Right lobe of liver (tissue), 6 donors: ENCODE data around the gene TMEM205. TPM values are rescaled to one million over a fixed set of nuclear protein-coding genes. Genes with fewer than 3 reads are reported as not detected.
A peak's percentile ranks its signal among the peaks of the same experiment; 100 is the strongest.

ENCODE experiments used
- ATAC-seq, 4 donors: fragments of 200-7000 bp; cut with Tn5 transposase; one replicate each; pipeline ENCODE4 v1.9.1; 2020; ENCODE audit warnings: mild to moderate bottlenecking in 4 of 4, moderate library complexity in 4 of 4
- DNase-seq, 3 donors: peaks; one replicate each; pipeline ENCODE4 v3.0.0-alpha.2; 2020
- H3K27ac ChIP-seq, 3 donors: fragments of 200-600 bp; one replicate each; pipeline ENCODE4 v1.8.0; 2022
- H3K27me3 ChIP-seq, 2 donors: fragments of 200-600 bp; one replicate each; pipeline ENCODE4 v1.8.0; 2022
- H3K36me3 ChIP-seq, 4 donors: fragments of 200-600 bp; sonication (generic) in 1 of 4; one replicate each; pipeline versions ENCODE4 v1.5.1 to v1.8.0; 2017 to 2022; ENCODE audit warnings: control low read depth in 1 of 4
- H3K4me1 ChIP-seq, 4 donors: fragments of 200-600 bp; sonication (generic) in 1 of 4; one replicate each; pipeline versions ENCODE4 v1.5.1 to v1.8.0; 2017 to 2022; ENCODE audit warnings: control low read depth in 1 of 4
- H3K4me3 ChIP-seq, 3 donors: fragments of 200-600 bp; one replicate each; pipeline ENCODE4 v1.8.0; 2022
- H3K9me3 ChIP-seq, 4 donors: fragments of 200-600 bp; sonication (generic) in 1 of 4; one replicate each; pipeline versions ENCODE4 v1.5.1 to v1.8.0; 2017 to 2022; ENCODE audit warnings: control low read depth in 1 of 4
- POLR2A ChIP-seq: fragments of 450-650 bp; IDR thresholded peaks from one replicate; pipeline ENCODE4 v1.6.1; 2017; ENCODE audit warnings: antibody characterized with exemption, mild to moderate bottlenecking
- WGBS: methylation state at CpG from one replicate; pipeline ENCODE4 v1.1.6; 2018; ENCODE audit warnings: low coverage, low lambda C conversion rate; ENCODE audit not compliant: insufficient coverage; ENCODE audit errors: missing lambda C conversion rate; 5-methylcytosine and 5-hydroxymethylcytosine counted together
- intact Hi-C, 2 donors: fragments of 100-400 bp; cut with DNase I; formaldehyde crosslinking; loops; one replicate each; pipeline versions ENCODE4 v1.11.2 to v1.14.1; 2022
- total RNA-seq, 6 experiments: library from RNA; depleted of rRNA in 2 of 6; stranded (reverse); fragments of >200 nt in 2 of 6; fragmentation: NEBNext Ultra II Directional in 3 of 6; extraction: Animal tissue kit (Norgen Biotek cat#: 25700) in 3 of 6; gene quantifications; one replicate each; pipeline versions ENCODE4 v1.1.0 to v1.2.4, GENCODE V29; 2016 to 2023
- TF ChIP-seq, protein P1 (sequence below), 4 donors: fragments of 200-600 bp in 3 of 4; fragments of 450-650 bp in 1 of 4; IDR thresholded peaks; one replicate each; pipeline versions ENCODE4 v1.5.1 to v1.8.0; 2016 to 2022; ENCODE audit warnings: antibody characterized with exemption in 4 of 4, mild to moderate bottlenecking in 2 of 4
- donor health status: DM: no; HTN: yes; CAD: no.
- donor health status: DM: no; HTN: no; CAD: no.
- donor health status: DM: no; HTN: no; CAD: no.
- donor health status: DM: no; HTN: yes; CAD: no.
- donor health status: DM: no; HTN: yes; CAD: no.

The TMEM205 gene
- total RNA-seq, 6 experiments from 2014 or later, result 138 to 605 (median 165) TPM

DNA sequence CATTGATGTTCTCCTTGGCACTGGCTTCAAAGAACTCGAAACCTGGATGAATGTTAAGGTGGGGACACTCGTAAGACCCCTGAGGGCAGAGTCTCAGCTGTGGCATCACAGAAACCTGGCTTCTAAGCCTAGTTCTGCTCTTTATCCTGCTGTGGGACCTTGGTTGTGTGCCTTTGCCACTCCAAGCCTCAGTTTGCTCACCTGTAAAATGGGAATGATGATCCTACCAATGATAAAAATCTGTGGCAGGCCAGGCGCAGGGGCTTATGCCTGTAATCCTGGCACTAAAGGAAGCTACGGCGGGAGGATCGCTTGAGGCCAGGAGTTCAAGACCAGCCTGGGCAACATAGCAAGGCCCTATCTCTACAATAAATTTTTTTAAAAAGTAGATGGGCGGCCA, 20.5 kb downstream of the TMEM205 start:
- TF ChIP-seq POLR2A, result no peak
- TF ChIP-seq, protein P1, sequence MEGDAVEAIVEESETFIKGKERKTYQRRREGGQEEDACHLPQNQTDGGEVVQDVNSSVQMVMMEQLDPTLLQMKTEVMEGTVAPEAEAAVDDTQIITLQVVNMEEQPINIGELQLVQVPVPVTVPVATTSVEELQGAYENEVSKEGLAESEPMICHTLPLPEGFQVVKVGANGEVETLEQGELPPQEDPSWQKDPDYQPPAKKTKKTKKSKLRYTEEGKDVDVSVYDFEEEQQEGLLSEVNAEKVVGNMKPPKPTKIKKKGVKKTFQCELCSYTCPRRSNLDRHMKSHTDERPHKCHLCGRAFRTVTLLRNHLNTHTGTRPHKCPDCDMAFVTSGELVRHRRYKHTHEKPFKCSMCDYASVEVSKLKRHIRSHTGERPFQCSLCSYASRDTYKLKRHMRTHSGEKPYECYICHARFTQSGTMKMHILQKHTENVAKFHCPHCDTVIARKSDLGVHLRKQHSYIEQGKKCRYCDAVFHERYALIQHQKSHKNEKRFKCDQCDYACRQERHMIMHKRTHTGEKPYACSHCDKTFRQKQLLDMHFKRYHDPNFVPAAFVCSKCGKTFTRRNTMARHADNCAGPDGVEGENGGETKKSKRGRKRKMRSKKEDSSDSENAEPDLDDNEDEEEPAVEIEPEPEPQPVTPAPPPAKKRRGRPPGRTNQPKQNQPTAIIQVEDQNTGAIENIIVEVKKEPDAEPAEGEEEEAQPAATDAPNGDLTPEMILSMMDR (IDR thresholded peaks at IDR 0.05), result no peak
- no peak for ATAC-seq
- no peak for DNase-seq
- Histone ChIP-seq H3K4me3 (no peak overlapping the region), H3K36me3 (peaks cover 0 to 4% (median 0%) of the 10 kb centered on the region in 4 donors), H3K4me1 (peaks cover 0 to 12% (median 5%) of the 10 kb centered on the region in 4 donors), H3K27me3 (no peaks in the 10 kb centered on the region), H3K27ac (no peak overlapping the region), H3K9me3 (no peaks in the 10 kb centered on the region)
- intact Hi-C loops, result no loop called here
- 96% methylated on average over 7 of the region's 7 CpGs for WGBS

DNA sequence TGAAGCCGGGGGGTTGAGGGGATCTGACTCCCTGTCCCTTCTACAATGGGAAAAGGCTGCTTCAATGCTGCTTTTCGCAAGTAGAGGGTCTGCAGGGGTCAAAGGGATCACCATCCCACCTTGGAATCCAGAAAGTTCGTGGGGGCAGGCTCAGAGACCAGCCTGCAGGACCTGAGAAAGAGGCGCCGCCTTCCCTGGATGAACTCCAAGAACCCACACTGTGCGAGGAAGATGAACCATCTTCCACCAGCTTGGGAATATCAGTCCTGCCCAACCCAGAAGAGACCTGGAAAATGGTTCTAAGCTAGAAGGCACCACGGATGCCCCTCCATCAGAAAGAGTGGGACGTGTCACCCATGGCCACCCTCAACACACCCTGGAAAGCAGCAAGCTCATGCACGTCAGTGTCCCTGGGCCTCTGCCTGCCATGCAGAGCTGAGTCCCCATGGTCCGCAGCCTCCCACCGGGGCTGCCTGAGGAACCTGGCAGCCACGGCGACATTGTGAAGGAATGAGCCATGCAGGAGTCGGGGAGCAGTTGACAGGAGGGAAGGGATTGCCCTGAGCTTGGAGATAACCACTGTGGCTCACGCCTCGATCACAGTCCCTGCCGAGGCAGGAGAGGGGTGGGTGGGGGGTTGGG, 21.2 kb downstream of the TMEM205 start:
- WGBS, result 81% methylated on average over 8 of the region's 17 CpGs
- intact Hi-C loops, result no loop called here
- TF ChIP-seq, protein P1 (IDR thresholded peaks at IDR 0.05), result no peak
- no peak for TF ChIP-seq POLR2A
- peak in 1 of 4 donors; percentile 2 for ATAC-seq
- H3K9me3 ChIP-seq, result no peaks in the 10 kb centered on the region
- peaks cover 0 to 4% (median 0%) of the 10 kb centered on the region in 4 donors for H3K36me3 ChIP-seq
- H3K4me3 ChIP-seq, result no peak overlapping the region
- no peak for DNase-seq
- H3K4me1 ChIP-seq, result peaks cover 0 to 12% (median 5%) of the 10 kb centered on the region in 4 donors
- no peaks in the 10 kb centered on the region for H3K27me3 ChIP-seq
- peak overlapping the region; percentile 26 to 67 (median 29) for H3K27ac ChIP-seq

DNA sequence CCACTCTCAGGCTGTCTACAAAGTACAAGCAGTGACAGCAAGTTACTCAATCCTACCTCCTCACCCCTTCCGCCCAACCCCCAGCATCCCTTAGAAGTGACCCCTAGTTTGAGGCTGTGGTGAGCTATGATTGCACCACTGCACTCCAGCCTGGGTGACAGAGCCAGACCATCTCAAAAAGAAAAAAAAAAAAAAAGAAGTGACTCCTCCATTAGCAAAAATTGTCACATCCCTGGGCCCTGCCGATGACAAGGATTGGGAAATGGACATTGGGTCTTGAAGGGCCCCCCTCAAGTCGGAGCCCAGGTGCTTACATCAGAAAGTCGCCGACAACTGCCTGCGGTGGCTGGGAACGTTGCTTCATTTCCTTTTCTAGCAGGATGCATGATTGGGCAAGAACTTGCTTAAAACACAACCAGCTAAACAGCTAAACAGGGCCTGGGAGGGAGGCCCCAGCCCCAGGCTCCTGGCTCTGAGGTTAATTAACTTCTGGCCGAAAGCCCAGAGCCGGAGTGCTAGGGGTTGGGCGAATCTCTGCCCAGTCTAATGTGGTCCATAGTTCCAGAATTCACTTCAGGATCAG, 21.9 kb downstream of the TMEM205 start:
- WGBS, result 0% methylated on average over 10 of the region's 10 CpGs
- H3K27me3 ChIP-seq, result no peaks in the 10 kb centered on the region
- peak overlapping the region in 1 of 3 donors; percentile 29 for H3K4me3 ChIP-seq
- H3K36me3 ChIP-seq, result peaks cover 0 to 4% (median 0%) of the 10 kb centered on the region in 4 donors
- DNase-seq (peak; percentile 73 to 85 (median 84)), ATAC-seq (peak; percentile 91 to 94 (median 94))
- peak; percentile 5 for TF ChIP-seq POLR2A
- TF ChIP-seq, protein P1 (IDR thresholded peaks at IDR 0.05), result no peak
- H3K9me3 ChIP-seq, result no peaks in the 10 kb centered on the region
- peak overlapping the region; percentile 26 to 67 (median 59) for H3K27ac ChIP-seq
- peaks cover 0 to 12% (median 5%) of the 10 kb centered on the region in 4 donors for H3K4me1 ChIP-seq
- intact Hi-C loops, result no loop called here

DNA sequence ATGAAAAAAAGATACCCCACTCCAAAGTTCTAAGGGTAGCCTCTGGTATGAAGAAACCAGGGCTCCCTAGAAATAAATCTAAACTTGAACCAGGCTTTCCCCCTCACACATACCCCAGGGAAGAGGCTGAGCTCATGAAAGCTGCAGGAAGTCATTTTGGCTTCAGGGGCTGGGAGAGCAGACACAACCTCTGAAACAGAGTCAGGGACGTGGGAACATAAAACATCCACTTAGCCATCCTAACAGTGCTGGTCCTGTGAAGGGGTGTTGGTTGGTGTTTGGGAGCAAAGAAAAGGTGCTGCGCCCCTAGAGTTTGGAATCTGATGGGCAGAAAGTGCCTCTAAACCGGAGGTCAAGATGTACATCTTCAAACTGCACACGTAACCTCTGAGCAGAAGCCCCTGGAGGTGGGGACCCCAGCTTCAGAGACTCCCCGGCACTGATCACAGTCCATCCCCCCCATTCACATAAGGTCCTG, 22.4 kb downstream of the TMEM205 start:
- ATAC-seq (peak in 1 of 4 donors; percentile 9), DNase-seq (no peak)
- peak; percentile 4 for TF ChIP-seq POLR2A
- TF ChIP-seq, protein P1 (IDR thresholded peaks at IDR 0.05), result no peak
- H3K4me3 ChIP-seq, result no peak overlapping the region
- peak overlapping the region in 2 of 3 donors; percentile 59 to 67 for H3K27ac ChIP-seq
- peaks cover 0 to 12% (median 5%) of the 10 kb centered on the region in 4 donors for H3K4me1 ChIP-seq
- H3K27me3 ChIP-seq, result no peaks in the 10 kb centered on the region
- intact Hi-C loops, result no loop called here
- H3K36me3 ChIP-seq, result peaks cover 0 to 4% (median 0%) of the 10 kb centered on the region in 4 donors
- H3K9me3 ChIP-seq, result no peaks in the 10 kb centered on the region
- WGBS, result 58% methylated on average over 2 of the region's 5 CpGs
